Measurements from ENCODE around the gene PAWR.
"Not testable (repeated sequence)": the region's sequence is repeated elsewhere in the genome, so short reads cannot be mapped to it uniquely, and the experiment has no call there.

The PAWR gene

GRCh38 chr12:79687711-79688260 is 3.0 kb downstream of the PAWR start:
- TF ChIP-seq, protein P1, sequence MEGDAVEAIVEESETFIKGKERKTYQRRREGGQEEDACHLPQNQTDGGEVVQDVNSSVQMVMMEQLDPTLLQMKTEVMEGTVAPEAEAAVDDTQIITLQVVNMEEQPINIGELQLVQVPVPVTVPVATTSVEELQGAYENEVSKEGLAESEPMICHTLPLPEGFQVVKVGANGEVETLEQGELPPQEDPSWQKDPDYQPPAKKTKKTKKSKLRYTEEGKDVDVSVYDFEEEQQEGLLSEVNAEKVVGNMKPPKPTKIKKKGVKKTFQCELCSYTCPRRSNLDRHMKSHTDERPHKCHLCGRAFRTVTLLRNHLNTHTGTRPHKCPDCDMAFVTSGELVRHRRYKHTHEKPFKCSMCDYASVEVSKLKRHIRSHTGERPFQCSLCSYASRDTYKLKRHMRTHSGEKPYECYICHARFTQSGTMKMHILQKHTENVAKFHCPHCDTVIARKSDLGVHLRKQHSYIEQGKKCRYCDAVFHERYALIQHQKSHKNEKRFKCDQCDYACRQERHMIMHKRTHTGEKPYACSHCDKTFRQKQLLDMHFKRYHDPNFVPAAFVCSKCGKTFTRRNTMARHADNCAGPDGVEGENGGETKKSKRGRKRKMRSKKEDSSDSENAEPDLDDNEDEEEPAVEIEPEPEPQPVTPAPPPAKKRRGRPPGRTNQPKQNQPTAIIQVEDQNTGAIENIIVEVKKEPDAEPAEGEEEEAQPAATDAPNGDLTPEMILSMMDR (conservative IDR thresholded peaks at IDR 0.05; ENCODE audit: control insufficient read depth, insufficient read depth, low read depth, low read length): no peak
- H3K4me3 ChIP-seq (ENCODE audit: control insufficient read depth, low read depth, low read length): peak overlapping the region; percentile 68
- peak; percentile 8 for DNase-seq (ENCODE audit: low read depth)

DNA sequence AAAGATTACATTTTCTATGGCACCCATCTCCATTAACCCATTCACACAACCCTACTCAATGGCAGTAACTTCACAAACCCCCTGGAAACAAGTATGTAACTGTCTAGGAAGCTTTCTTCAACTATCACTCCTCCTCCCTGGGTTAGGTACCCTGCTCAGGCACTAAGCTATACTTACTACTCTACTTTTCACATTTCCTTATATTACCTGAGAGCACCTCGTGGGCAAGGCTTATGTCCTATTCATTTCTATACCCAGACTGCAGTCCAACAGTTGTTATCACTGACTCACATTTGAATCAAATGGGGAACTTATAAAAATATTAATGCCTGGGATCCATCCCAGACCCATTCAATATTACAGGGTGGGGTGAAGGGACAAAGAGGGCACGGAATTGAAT is 4.6 kb downstream of the PAWR start:
- H3K4me3 ChIP-seq (ENCODE audit: control insufficient read depth, low read depth, low read length): no peak overlapping the region
- no peak for DNase-seq (ENCODE audit: low read depth)
- TF ChIP-seq, protein P1 (conservative IDR thresholded peaks at IDR 0.05; ENCODE audit: control insufficient read depth, insufficient read depth, low read depth, low read length): no peak

DNA sequence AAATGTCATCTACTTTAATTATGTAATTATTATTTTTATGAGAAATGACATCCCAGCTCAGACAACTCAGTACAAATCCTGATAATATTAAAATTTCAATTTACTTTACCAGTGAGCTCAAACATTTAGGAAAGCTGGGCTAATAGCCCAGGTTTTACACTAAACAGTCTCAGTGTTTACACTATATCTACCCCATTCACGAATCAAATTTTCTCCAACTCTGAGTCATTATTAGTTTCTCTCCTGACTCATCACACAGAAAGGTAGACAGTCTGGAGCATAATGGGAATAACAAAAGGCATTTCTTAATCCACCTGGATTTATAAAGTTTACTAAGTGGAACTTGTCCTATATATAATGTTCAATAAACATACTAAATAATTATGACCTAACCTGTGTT is 5.7 kb downstream of the PAWR start:
- TF ChIP-seq, protein P1 (conservative IDR thresholded peaks at IDR 0.05; ENCODE audit: control insufficient read depth, insufficient read depth, low read depth, low read length): no peak
- H3K4me3 ChIP-seq (ENCODE audit: control insufficient read depth, low read depth, low read length): no peak overlapping the region
- DNase-seq (ENCODE audit: low read depth): peak; percentile 70

GRCh38 chr12:79684338-79684737 is 6.4 kb downstream of the PAWR start:
- not testable (repeated sequence) for H3K4me3 ChIP-seq (ENCODE audit: control insufficient read depth, low read depth, low read length); DNase-seq (ENCODE audit: low read depth)

DNA sequence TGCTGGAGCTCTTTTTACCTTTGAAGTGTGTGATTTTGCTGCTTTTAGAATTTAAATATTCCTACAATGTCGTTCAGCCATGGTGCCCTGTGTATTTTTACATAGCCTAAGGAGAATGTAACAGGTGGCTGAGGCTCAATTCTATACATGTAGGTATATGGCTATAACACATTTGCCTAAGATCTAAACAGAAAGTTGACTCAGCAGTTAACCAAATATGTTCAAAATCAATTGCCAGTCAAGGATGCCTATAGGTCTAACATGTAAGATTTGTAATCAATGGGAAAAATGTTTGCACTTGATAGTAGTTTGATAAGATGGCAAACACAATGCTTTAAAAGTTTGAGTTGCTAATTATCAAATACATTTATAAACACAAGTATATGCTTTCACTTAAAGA is 8.2 kb downstream of the PAWR start:
- TF ChIP-seq, protein P1 (conservative IDR thresholded peaks at IDR 0.05; ENCODE audit: control insufficient read depth, insufficient read depth, low read depth, low read length): no peak
- H3K4me3 ChIP-seq (ENCODE audit: control insufficient read depth, low read depth, low read length): no peak overlapping the region
- DNase-seq (ENCODE audit: low read depth): no peak

DNA sequence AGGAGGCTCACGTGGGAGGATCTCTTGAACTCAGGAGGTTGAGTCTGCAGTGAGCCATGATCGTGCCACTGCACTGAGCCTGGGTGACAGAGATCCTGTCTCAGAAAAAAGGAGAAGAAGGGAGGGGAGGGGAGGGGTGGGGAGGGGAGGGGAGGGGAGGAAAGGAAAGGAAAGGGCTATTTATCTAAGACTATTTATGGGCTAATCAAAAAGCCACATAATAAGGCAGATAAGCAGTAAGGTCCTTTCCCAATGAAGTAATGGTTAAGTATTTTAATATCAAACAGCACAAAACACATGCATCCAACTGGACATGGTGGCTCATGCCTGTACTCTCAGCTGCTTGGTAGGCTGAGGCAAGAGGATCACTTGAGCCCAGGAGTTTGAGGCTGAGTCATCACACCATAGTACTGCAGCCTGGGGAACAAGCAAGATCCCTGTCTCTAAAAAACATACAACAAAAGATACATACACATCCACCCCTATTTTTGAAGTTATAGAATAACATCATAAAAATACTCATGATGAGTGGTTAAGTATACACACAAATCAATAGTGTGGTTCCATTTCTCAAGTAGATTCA is 9.7 kb downstream of the PAWR start:
- DNase-seq (ENCODE audit: low read depth): peak; percentile 76
- H3K4me3 ChIP-seq (ENCODE audit: control insufficient read depth, low read depth, low read length): no peak overlapping the region
- TF ChIP-seq, protein P1 (conservative IDR thresholded peaks at IDR 0.05; ENCODE audit: control insufficient read depth, insufficient read depth, low read depth, low read length): no peak

- DNase-seq (ENCODE audit: low read depth): no peak
- TF ChIP-seq, protein P1 (conservative IDR thresholded peaks at IDR 0.05; ENCODE audit: control insufficient read depth, insufficient read depth, low read depth, low read length): no peak
- H3K4me3 ChIP-seq (ENCODE audit: control insufficient read depth, low read depth, low read length): no peak overlapping the region
These were observed 10.7 kb downstream of the PAWR start for GRCh38 chr12:79680051-79680450.

Measured in fibroblast of mammary gland (primary cell).